ENCODE measurements around the gene TTC13.
A peak's percentile ranks its signal among the peaks of the same experiment; 100 is the strongest.
"Not testable (repeated sequence)": the region's sequence is repeated elsewhere in the genome, so short reads cannot be mapped to it uniquely, and the experiment has no call there.

TTC13 gene

GRCh38 chr1:230986976-230987375 lies 8.3 kb upstream of the TTC13 start:
- DNase-seq: no peak

GRCh38 chr1:230985711-230986110 lies 7.0 kb upstream of the TTC13 start:
- DNase-seq: no peak

- DNase-seq: not testable (repeated sequence)
Measured at GRCh38 chr1:230984622-230985515, 6.2 kb upstream of the TTC13 start.

- no peak for DNase-seq
Measured at GRCh38 chr1:230983811-230984210, 5.2 kb upstream of the TTC13 start.

GRCh38 chr1:230982696-230983095 lies 4.0 kb upstream of the TTC13 start:
- DNase-seq: no peak

DNA sequence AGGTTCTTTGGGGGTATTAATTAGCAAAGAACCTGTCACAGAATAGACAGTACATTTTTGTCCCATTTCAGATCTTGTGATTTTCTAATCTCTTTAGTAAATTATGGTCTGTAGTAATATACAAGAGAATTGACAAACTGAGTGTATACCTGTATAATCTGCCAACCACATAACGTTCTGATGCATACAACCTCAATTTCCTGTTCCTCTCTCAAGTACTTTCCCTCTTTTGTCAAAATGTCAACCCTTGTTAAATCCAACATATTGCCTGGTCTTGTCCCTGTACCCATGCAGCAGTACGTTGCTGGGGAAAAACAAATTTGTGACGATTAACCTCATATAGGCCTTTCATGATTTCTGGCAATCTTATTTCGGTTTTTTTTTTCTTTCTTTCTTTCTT lies 1.3 kb upstream of the TTC13 start:
- no peak for DNase-seq

- DNase-seq: no peak
Measured at GRCh38 chr1:230979389-230979716, 692 bp upstream of the TTC13 start.

- DNase-seq: peak; percentile 27
Measured at GRCh38 chr1:230977761-230978490, 735 bp downstream of the TTC13 start.

- no peak for DNase-seq
Measured at GRCh38 chr1:230976825-230977747, 1.6 kb downstream of the TTC13 start.

DNA sequence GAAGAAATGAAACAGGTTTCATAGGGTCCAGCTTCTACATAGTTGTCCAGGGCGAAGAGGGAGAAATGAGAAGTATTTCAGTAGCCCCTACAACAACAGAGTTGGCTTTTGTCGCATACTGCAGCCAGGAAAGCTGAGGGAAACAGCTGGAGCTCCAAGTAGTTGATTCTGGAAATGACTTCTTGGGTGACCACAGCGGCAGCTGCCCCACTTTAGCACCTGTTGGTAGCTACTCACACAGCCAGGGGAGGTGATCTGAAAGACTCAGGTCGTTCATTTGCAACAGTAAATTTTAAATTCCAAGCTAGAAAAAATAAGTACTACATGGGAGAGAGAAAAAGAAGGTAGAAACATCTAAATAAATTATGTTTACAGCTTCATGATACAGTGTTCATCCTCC lies 2.3 kb downstream of the TTC13 start:
- DNase-seq: no peak

DNA sequence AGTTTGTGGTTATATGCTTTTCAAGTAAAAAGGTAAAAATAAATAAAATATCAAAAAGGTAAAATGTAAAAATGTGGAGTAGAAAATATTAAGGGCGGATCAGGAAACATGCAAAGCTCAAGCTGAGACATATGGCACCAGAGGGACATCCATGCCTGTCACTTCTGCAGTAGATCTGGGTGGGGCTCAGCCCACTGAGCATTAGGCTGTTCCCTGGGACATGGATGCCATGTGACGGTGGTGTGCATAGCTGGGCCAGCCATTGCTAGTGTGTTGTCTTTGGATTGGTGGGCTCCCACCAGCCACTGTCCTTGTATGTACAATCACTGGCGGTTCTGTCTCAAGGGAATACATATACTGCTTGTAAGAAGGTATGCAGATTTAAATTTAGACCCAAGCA lies 3.0 kb downstream of the TTC13 start:
- no peak for DNase-seq

- no peak for DNase-seq
Measured at GRCh38 chr1:230972855-230973271, 5.8 kb downstream of the TTC13 start.

GRCh38 chr1:230971771-230972170 lies 6.9 kb downstream of the TTC13 start:
- DNase-seq: no peak

DNA sequence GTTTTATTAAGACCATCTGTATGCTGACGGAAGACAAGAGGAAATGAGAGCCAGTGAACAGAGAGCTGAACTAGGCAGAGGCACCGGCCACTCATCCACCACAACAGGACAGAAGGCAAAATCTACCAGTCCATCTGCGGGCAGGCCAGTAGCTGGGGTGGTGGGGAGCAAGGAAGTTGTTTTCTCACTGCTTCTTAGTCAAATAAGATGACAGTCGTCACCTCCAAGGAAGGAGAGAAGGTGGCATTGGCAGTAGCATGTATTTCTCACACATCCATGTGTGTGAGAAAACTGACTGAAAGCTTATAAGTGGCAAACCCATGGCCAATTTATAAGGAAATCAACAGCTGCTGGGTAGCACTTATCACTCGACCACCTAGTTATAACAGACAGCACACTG lies 8.2 kb downstream of the TTC13 start:
- no peak for DNase-seq

DNA sequence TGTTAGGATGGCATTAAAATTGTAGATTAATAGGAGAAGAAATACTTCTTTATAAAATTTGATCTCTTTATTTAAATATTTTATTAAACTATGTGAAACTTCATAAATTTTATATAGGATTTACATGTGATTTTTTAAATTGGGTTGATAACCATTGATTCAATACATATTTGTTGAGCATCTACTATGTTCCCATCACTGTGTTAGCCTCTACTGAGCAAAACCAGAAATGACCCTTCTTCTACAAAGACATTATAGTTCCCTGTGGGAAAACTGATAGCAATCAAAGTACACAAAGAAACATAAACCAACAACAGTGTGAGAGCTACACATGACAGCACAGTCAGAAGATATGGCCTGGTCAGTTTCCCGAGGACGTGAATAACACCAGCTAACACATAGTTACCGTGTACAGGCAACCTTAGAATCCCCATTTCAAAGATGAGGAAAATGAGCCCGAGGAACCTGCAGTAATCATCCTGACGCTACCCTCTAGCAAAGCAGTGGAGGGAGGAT lies 12.2 kb downstream of the TTC13 start:
- no peak for DNase-seq

GRCh38 chr1:230965535-230965934 lies 13.1 kb downstream of the TTC13 start:
- DNase-seq: no peak

DNA sequence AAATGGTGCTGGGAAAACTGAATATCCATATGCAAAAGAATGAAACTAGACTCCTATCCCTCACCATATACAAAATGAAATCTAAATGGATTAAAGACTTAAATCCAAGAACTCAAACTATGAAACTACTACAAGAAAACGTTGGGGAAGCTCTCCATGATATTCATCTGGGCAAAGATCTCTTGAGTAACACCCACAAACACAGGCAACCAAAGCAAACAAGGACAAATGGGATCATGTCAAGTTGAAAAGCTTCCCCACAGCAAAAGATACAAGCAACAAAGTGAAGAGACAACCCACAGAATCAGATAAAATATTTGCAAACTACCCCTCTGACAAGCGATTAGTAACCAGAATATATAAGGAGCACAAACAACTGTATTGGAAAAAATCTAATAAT lies 13.8 kb downstream of the TTC13 start:
- DNase-seq: no peak

- DNase-seq: no peak
Measured at GRCh38 chr1:230958370-230958769, 20.3 kb downstream of the TTC13 start.

DNA sequence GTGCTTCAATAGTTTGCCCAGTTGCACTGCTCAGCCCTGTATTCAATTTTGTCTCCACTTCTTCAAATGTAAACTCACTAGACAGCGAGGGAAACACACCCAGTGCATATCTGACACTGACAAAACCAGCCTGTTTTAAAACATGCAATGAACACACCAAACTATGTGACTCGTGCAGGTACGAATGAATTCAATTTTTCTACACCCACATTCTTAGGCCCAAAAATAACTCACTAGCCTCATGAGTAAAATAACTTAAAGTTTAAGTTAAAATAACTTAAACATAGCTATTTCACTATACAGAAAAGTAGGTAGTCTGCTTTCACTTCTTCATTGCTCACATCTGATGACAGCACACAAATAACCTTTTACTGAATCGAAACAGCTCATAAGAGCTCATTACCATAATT lies 21.1 kb downstream of the TTC13 start:
- no peak for DNase-seq

GRCh38 chr1:230950404-230950803 lies 28.3 kb downstream of the TTC13 start:
- no peak for DNase-seq

DNA sequence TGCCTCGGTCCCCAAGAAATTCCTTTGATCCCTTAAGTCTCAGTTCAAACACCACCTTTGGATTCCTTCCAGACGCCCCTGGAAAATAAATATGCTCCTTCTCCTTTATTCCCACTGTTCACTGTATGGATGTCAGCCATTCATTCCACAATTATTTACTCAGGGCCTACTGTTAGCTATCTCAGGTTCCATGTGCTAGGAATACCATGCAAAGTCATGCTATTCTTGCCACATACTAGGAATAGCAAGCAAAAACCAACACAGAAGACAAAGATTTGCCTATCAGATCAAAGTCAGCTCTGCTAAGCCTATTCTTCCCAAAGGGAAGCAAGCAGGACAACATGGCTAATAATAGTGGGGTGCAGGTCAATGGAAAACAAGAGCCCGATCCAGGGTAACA lies 29.8 kb downstream of the TTC13 start:
- DNase-seq: no peak

DNA sequence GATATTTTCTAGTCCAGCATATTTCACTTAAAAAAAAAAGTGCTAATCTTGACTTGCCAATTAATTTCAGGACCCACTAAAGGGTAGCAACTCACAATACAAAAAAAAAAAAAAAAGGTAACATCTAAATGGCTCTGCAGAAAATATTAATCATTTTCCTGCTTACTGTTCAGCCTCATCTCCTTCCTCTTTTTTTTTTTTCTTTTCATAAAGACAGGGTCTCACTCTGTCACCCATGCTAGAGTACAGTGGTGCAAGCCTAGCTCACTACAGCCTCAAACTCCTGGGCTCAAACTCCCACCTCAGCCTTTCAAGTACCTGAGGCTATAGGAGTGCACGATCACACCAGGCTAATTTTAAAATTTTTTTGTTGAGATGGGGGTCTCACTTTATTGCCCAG lies 30.4 kb downstream of the TTC13 start:
- DNase-seq: no peak

GRCh38 chr1:230943048-230943593 lies 35.5 kb downstream of the TTC13 start:
- DNase-seq: no peak
